NCI-H2227 (cell line): ENCODE results near the gene RTL10.

Experiments
- DNase-seq: peaks from one replicate; lab custom pipeline; 2025; ENCODE audit not compliant: unreplicated experiment; lab: John Stamatoyannopoulos, UW

Gene RTL10

DNA sequence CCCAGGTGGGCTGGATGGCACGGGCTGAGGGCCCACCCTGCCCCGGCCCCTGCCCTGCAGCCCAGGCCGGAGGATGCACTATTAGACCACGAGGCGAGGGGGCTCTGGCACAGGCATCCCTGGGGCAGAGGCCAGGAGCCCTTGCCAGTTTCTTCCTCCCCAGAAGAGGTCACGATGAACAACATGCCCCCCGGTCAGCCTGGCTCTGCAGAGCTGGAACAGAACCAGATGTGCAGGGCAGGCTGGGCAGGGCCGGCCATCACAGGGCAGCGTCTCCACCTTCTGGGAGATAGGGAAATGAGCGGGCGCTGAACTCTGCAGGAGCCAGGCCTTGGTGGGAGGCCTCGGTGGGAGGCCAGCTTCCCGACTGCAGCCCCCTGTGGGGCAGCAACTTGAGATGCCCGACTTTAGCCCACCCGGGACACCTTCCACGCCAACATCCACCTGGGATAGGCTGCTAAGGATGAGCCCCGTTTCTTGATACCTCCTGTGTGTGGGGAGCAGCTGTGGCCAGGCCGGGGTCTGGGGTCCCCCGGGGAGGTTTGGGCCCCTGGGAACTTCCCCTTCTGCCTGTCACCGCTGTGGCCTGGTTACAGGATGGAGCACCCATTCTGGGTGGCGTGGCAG is 21.8 kb upstream of the RTL10 start:
- no peak for DNase-seq

DNA sequence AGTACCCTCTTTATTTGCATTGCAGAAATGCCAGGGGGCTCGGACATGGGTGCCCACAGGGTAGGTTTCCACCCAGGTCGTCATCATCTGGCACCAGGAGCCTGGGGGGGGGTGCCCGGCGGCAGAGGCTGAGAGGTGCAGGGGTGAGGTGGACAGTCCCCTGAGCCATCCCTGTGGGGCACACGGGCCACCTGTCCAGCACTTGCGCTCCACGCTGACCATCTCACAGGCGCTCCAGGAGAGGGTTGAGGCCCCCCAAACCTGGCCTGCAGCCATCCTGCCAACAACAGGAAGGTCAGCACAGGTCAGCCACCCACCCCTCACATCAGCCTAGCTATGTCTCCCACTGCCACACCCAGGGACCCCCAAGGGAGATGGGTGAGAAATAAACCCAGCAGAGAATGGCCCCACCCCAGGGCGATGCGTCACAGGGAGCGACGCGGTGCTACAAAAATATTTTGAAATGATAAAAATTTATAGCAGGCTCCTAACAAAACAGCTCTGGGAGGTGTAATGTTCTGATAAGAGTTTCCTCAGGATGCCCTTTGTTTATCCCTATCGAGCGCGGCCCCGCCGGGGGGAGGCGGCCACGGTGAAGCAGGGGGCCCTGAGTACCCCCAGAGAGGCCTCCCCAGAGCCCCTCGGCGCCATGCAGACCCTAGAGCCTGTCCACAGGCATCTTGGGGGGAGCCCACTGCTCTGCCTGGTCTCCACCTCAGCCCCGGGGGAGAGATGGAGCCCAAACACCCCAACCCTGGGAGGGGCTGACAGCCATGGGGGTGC is 21.0 kb upstream of the RTL10 start:
- DNase-seq, result no peak

- no peak for DNase-seq
These were observed 20.4 kb upstream of the RTL10 start for GRCh38 chr22:19875061-19875530.

- DNase-seq, result peak; percentile 53
These were observed 19.8 kb upstream of the RTL10 start for GRCh38 chr22:19874307-19875060.

- no peak for DNase-seq
These were observed 19.3 kb upstream of the RTL10 start for GRCh38 chr22:19873960-19874306.

GRCh38 chr22:19873138-19873959 is 18.7 kb upstream of the RTL10 start:
- DNase-seq, result no peak

DNA sequence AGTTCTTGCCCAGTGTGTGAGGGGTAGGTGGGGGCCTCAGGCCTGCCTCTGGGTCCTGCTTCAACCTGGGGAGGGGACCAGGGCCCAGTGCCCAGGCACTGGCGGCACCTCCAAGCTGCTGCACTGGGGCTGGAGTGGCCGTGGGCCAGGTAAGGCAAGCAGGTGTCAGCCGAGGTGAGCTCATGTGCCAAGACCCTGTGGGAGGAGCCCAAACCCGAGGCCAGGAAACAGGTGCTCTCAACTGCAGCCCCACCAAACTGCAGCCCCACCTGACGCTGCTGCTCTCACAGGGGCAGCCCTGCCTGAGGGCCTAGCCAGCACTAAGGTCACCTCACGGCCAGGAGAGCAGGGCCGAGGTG is 18.1 kb upstream of the RTL10 start:
- DNase-seq, result no peak

DNA sequence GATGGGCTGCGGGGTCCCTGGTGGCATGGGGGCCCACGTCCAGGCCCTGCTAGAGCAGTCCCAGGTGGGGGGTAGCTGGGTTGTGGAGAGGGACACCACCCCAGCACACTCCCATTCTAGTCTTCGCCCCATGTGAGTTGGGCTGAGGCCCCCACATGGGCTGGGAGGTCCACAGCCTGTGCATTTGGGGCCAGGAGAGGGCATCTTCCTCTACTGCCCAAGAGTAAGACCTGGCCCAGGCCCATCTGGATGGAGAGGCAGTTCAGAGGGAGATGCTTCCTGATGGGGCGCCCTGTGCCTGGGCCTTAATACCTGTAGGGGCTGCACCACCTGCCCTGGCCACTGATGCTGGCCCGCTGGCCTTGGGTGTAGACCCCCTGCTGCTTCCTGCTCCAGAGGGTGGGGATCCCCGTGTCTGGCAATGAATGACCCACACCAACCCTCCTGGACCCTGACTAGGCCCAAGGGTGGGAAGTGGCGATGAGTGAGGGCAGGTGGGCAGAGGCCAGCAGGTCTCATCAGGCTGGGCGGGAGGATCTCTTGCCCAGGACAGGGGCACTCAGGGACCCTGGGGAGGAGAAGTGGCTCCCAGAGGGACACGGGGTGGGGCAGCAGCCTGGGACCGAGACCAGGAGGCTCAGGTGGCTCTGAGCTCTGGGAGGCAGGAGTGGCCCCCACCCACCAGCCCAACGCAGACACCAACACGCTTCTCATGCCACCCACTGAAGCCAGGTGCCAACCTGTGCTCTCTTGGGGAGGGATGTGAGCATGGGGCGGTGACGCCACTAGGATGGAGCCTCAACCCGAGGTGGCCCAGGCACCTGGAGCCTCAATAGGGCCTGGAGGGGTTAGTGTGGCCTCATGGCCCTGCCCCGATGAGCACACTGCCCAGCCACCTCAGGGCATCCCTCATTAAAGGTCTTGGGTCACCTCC is 17.4 kb upstream of the RTL10 start:
- no peak for DNase-seq

DNA sequence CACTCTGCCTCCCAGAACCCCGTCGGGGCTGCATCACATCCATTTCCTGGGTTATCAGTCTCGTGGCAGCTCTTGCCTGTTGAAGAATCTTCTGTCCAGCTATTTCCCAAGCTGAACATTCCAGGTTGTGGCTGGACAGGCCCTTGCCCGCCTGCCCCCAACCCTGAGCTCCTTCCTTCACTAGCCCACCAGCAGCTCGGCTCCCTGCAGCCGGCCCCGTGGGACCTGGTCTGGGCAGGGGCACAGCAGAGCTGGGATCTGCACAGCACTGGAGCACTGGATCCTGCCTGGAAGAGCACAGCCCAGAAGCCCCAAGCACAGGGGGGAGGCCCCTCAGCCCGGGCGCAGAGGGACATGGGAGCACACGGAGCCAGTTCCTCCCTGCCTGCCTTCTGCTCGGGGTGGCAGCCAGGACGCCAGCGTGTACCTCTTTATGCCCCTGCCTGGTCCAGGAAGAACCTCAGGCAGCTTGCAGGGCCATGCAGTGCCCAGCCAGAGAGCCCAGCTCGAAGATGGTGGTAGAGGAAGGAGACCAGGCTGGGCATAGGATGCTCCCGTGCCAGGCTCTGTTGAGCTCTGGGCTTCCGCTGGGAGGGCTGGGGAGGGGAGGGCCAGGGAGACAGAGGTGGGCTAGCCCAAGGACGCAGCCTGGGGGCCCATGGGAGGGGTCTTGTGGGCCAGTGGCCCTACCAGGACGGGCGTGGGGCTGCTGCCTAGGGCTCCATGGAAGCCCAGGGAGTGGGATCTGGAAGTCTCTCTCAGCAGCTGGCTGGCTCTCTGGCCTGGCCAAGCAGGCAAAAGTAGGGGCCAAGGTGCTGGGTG is 16.6 kb upstream of the RTL10 start:
- no peak for DNase-seq

DNA sequence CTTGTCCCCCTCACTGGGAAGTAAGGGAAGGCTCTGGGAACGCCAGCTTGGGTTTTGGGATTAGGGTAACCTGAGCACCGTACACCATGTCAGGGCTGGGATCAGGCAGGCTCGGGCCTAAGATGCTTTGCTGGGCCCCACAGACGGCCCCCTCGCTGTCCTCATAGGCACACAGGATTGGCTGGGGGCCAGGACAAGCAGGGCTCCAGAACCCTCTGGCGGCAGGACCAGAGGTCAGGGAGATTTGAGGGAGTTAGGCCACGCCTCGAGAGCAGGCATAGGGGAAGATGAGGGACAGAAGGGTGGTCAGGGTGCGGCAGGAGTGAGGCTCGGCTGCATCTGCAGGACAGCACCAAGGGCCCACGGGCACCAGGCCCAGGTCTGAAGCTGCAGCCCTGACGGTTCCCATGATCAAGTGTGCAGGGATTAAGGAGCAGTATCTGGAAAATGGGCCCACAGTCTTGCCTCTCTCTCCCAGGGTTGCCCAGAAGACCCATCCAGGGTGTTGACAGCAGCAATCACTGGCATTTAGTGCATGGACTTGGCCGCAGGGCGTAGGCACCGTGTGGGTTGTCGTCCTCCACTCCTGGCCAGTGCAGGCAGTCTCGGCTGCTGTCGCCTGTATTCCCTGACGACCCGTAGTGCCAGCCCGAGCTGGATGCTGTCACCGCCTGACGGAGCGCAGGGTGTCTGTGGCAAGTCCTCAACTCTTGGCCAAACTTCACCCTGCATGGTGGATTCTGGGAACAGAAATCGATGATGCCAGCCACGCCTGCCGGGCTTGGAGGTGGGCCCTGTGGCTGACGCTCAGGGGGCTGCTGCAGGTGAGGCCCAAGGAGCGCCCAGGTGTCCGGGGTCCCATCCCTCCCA is 15.7 kb upstream of the RTL10 start:
- no peak for DNase-seq

DNA sequence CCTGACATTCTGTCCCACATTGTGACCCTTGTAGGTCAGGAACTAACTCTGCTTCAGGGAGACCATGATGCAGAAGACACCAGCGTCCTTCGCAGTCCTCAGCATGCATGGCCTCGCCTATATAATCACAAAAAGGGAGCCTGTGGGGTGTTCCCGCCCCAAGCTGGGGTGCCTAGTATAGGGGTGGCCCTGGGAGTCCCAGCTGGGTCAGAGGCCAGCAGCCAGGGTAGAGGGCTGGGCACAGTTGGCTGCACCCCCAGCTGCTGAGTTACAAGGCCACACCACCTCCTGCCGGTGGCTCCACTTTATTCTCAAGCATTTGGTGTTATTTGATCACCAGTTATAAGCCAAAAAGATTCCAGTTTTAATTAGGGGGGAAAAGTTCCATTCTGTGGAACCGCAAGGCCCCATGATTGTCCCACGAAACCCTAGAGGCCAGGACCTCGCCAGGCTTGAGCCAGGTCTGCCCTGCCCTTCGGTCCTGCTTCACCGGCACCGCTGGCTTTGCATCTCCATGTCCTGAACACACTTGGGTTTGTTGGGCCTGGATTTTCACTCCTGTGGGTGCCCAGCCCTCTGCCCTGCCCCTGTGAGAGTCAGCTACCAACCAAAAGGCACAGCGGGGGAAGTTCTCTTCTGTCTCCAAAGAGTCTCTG is 15.0 kb upstream of the RTL10 start:
- DNase-seq, result no peak

DNA sequence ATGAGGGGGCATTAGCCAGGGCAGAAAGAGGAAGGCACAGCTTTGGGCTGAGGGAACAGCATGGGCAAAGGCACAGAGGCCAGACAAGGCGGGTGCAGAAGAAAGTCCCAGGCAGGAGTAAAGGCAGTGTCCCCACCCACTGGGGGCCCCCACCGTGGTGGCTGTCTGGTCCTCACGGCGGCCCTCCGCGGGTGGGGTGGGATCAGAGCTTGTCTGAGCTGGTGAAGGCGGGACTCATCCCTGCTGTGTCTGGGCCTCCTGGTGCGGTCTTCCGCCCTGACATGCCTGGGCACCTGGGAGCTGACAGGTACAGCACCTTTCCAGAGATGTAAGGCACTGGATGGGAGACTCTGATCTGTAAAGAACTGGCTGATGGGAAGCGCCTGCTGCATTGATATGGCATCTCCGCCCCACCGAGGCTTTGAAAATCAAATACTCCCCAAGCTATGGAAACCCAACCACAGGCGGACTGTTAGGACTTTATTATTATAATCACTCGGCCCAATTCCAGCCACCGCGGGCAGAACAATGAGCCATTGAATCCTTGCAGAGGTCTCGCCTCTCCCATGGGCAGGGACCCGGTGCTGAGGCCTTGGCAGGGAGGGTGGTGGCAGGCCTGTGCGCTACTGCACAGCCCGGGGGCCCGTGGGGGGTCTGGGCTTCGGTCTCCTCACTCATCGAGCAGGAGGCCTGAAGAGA is 14.2 kb upstream of the RTL10 start:
- DNase-seq, result no peak

DNA sequence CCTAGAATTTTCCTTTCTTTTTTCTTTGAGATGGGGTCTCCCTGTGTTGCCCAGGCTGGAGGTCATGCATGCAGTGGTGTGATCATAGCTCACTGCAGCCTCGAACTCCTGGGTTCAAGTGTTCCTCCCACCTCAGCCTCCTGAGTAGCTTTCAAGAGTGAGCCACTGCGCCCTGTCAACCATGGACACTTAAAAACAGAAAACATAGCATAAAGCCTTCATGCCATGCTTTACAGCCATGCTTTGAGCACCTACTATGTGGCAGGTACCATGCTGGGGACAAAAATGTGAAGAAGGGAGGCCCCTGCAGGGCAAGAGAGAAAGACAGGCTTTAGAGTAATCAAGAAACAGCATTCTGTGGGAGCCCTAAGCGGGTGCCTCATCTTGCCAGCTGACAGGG is 13.7 kb upstream of the RTL10 start:
- no peak for DNase-seq

- DNase-seq, result no peak
These were observed 12.9 kb upstream of the RTL10 start for GRCh38 chr22:19867617-19868016.

DNA sequence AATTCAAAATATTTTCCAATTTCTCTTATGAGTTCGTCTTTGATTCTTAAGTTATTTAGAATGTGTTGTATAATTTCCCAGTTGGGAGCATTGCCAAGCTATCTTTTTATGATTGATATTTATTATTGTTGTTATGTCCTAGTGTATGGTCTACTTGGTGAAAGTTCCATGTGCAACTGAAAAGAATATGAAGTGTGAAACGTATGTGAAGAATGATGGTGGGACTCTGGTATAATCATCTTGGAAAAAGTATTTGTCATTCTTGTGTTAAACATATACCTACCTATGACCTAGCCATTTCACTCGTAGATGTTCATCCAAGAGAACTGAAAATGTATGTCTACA is 12.0 kb upstream of the RTL10 start:
- no peak for DNase-seq

- DNase-seq, result no peak
These were observed 10.6 kb upstream of the RTL10 start for GRCh38 chr22:19865141-19865829.
